NCI-H187 (cell line): ENCODE data around the gene ENPP6.
"Not testable (repeated sequence)": the region's sequence is repeated elsewhere in the genome, so short reads cannot be mapped to it uniquely, and the experiment has no call there.

Experiments used
- DNase-seq, 2 experiments: peaks; one replicate each; lab custom pipeline; 2025; lab: John Stamatoyannopoulos, UW

ENPP6 gene

GRCh38 chr4:184148738-184149637, 68.7 kb downstream of the ENPP6 start:
- no peak for DNase-seq

- DNase-seq = no peak
Observed at GRCh38 chr4:184147858-184148737, 69.6 kb downstream of the ENPP6 start.

- DNase-seq = no peak
Observed at GRCh38 chr4:184146951-184147350, 70.7 kb downstream of the ENPP6 start.

GRCh38 chr4:184145596-184145995, 72.1 kb downstream of the ENPP6 start:
- DNase-seq = no peak

GRCh38 chr4:184143770-184144564, 73.7 kb downstream of the ENPP6 start:
- no peak for DNase-seq

GRCh38 chr4:184142121-184143000, 75.3 kb downstream of the ENPP6 start:
- no peak for DNase-seq

GRCh38 chr4:184140901-184141300, 76.8 kb downstream of the ENPP6 start:
- DNase-seq = not testable (repeated sequence)

GRCh38 chr4:184136525-184136924, 81.1 kb downstream of the ENPP6 start:
- DNase-seq = no peak

- no peak for DNase-seq
Observed at GRCh38 chr4:184126800-184127199, 90.9 kb downstream of the ENPP6 start.

GRCh38 chr4:184122631-184123408, 94.9 kb downstream of the ENPP6 start:
- DNase-seq = no peak

GRCh38 chr4:184120549-184121127, 97.0 kb downstream of the ENPP6 start:
- no peak for DNase-seq

- no peak for DNase-seq
Observed at GRCh38 chr4:184117662-184118199, 99.9 kb downstream of the ENPP6 start.

GRCh38 chr4:184115399-184115798, 102.3 kb downstream of the ENPP6 start:
- DNase-seq = no peak

- DNase-seq = no peak
Observed at GRCh38 chr4:184114431-184114830, 103.2 kb downstream of the ENPP6 start.

GRCh38 chr4:184112006-184112550, 105.6 kb downstream of the ENPP6 start:
- no peak for DNase-seq

GRCh38 chr4:184111233-184111832, 106.3 kb downstream of the ENPP6 start:
- no peak for DNase-seq

- DNase-seq = no peak
Observed at GRCh38 chr4:184110452-184111224, 107.0 kb downstream of the ENPP6 start.

GRCh38 chr4:184108006-184108501, 109.6 kb downstream of the ENPP6 start:
- DNase-seq = no peak
